NCI-H2196 (cell line): ENCODE data around the gene PAPSS2.
"Not testable (repeated sequence)": the region's sequence is repeated elsewhere in the genome, so short reads cannot be mapped to it uniquely, and the experiment has no call there.

ENCODE experiments used
- DNase-seq: peaks from one replicate; lab custom pipeline; 2025; ENCODE audit not compliant: unreplicated experiment; lab: John Stamatoyannopoulos, UW

Gene PAPSS2

GRCh38 chr10:87642486-87642885, 17.2 kb upstream of the PAPSS2 start:
- no peak for DNase-seq

GRCh38 chr10:87642988-87643387, 16.7 kb upstream of the PAPSS2 start:
- no peak for DNase-seq

- DNase-seq = no peak
Measured at GRCh38 chr10:87643920-87644319, 15.8 kb upstream of the PAPSS2 start.

- not testable (repeated sequence) for DNase-seq
Measured at GRCh38 chr10:87644500-87644899, 15.2 kb upstream of the PAPSS2 start.

GRCh38 chr10:87646192-87646909, 13.3 kb upstream of the PAPSS2 start:
- no peak for DNase-seq

GRCh38 chr10:87646935-87647334, 12.7 kb upstream of the PAPSS2 start:
- DNase-seq = no peak

GRCh38 chr10:87650838-87651589, 8.7 kb upstream of the PAPSS2 start:
- no peak for DNase-seq

GRCh38 chr10:87651801-87652200, 7.9 kb upstream of the PAPSS2 start:
- DNase-seq = no peak

GRCh38 chr10:87652261-87652660, 7.4 kb upstream of the PAPSS2 start:
- no peak for DNase-seq

GRCh38 chr10:87654212-87654611, 5.5 kb upstream of the PAPSS2 start:
- no peak for DNase-seq

- peak; percentile 4 for DNase-seq
Measured at GRCh38 chr10:87656431-87657072, 3.1 kb upstream of the PAPSS2 start.

- DNase-seq = no peak
Measured at GRCh38 chr10:87657371-87657770, 2.3 kb upstream of the PAPSS2 start.

GRCh38 chr10:87658321-87658795, 1.3 kb upstream of the PAPSS2 start:
- no peak for DNase-seq

- no peak for DNase-seq
Measured at GRCh38 chr10:87658858-87659555, 671 bp upstream of the PAPSS2 start.

- no peak for DNase-seq
Measured at GRCh38 chr10:87660484-87661133, 931 bp downstream of the PAPSS2 start.

GRCh38 chr10:87661861-87662785, 2.4 kb downstream of the PAPSS2 start:
- DNase-seq = no peak

GRCh38 chr10:87664276-87664701, 4.6 kb downstream of the PAPSS2 start:
- no peak for DNase-seq

GRCh38 chr10:87667493-87667892, 7.8 kb downstream of the PAPSS2 start:
- DNase-seq = no peak

- DNase-seq = no peak
Measured at GRCh38 chr10:87668324-87669074, 8.8 kb downstream of the PAPSS2 start.
